ENCODE results near the gene PLXNA2. TPM values are rescaled to one million over a fixed set of nuclear protein-coding genes. Genes with fewer than 3 reads are reported as not detected.

The PLXNA2 gene
- total RNA-seq, 1 experiment from 2014 or later, result 17.7 TPM

DNA sequence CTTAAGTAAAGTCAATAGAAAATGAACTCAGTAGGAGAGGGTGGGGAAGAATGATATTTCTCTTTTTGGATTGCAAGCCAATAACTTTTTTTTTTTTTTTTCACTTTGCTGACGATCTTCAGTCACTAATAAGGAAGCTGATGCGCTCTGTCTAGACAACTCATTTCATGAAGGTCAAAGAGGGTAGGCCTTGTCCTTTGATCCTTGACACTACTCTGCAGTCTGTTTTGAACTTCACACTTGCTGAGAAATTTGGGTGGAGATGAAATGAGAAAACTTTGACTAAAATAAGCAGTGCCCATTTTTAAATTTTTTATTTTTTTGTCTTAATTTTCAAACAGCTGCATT is 20.9 kb upstream of the PLXNA2 start:
- DNase-seq (ENCODE audit: low read depth), result no peak

DNA sequence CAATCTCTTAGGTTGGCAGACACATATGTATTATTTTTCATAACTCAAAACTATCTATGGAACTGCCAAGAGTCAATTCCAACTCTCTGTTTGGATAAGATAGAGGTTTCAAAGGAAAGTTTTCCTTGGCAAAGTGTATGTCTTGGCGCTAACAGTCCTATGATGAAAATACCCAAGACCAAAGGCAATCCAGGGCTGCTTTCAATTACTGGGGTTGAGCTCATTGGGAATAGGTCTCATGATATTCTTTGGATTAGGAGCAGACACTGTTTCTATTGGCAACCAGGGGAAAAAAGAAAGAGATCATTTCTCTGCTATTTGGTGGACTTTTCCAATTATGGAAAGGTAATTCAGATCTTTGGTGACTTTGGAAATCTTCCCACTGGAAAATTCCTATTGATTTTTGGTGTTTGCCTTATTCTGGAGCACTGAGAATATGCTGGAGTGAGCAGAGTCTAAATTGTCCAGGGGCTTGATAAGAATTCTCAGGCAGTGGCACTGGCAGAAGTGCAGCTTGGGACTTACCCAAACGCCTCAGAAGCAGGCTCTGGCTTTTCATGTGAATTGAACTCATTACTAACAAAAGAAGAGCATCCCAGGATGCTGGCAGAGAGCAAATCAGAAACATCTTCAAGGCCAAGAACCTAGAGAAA is 20.4 kb upstream of the PLXNA2 start:
- DNase-seq (ENCODE audit: low read depth), result no peak

DNA sequence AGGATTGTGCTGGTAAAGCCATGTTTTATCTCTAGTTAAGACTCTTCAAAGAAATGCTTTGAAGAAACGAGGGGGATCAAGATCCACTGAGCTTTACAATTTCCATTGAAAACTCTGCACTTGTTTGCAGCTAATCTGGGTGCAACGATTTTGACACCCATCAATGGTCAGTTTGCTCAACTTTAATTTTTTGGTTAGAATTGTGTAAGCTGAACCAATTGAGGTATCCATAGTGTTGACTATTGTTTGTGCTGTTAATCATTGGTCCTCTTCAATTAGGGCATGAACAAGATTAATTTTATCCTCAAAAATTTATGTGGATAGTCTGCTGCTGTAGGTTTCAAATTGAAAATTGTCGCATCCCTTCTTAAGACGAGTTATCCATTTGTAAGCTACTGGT is 17.7 kb upstream of the PLXNA2 start:
- no peak for DNase-seq (ENCODE audit: low read depth)

DNA sequence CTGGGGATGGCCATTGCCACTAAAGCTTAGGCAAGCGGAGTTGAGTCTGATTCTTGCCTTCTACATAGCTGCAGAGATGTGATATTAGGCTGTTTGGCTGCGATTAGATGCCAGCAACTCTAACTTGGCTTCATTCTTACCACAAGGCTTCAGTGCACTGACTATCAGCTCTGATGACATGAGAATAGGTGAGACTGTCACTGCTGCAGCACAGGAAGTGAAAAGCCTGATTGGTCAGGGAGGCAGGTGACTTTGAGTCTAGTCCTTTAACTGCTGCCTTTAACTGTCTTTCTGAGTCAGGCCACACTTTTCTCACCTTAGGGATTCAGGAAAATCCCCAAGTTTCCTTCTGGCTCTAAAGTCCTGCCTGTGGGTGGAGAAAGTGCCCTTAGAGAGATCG is 14.1 kb upstream of the PLXNA2 start:
- DNase-seq (ENCODE audit: low read depth), result no peak

DNA sequence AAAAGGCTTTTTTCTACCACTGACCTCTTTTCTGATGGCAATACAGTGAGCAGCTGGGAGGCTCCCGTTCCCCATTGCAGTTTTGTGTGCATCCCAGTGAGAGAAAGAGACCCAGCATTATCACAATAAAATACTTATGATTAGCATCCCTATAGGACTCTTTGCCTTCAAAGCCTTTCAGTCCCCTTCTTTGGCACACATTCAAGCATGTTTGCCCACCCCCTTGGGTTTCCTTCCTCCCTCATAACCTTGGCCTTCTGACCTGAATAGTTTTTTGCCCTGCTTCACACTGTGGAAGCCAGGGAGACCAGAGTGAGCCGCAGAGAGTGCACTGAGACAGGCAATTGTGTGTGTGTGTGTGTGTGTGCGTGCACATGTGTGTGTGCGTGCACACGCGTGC is 13.2 kb upstream of the PLXNA2 start:
- no peak for DNase-seq (ENCODE audit: low read depth)

DNA sequence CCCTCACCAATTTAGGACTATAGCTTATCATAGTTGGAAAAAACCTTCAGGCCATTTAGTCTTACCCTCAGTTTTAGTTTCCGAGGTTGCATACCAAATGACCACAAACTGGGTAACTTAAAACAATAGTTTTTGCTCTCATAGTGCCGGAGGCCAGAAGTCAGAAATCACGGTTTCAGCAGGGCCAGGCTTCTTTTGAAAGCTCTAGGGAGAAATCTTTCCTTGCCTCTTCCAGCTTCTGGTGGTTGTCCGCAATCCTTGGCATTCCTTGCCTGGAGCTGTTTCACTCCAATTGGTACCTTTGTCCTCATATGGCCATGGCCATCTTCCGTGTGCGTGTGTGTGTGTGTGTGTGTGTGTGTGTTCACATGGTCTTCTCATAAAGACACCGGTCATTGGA is 12.4 kb upstream of the PLXNA2 start:
- no peak for DNase-seq (ENCODE audit: low read depth)

DNA sequence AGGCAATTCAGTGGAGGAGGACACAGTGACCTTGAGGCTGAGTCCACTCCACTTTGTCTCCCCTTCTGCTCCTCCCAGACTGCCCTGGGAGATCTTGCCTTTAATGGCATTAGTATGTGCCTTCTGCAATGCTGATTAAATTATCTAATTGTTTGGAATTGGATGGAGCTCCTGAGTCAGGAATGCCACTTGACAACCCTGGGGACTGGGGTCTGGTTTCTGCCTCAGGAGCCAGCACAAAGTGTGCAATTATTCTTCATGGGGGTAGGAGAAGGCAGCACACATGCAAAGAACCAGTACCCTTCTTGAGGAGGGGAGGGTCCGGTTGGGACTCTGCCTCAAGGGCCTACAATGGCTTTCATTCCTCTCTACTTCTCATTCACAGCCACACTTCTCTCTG is 11.9 kb upstream of the PLXNA2 start:
- no peak for DNase-seq (ENCODE audit: low read depth)

DNA sequence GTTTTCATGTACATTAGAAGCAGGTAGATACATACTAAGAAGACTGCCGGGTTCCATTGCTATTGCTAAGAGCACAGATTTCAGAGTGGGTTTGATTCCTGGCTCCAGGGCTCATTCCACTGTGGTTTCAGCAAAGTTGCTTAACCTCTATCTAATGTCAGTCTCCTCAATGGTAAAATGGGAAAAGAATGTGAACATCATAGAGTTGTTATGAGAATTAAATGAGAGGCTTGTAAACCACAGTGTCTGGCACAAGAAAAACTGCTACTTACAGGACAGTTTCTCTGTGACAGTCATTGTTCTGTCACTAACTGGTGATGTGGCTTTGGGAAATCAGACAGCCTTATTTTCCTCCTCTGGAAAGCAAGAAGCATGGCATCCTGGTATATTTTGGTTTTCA is 10.7 kb upstream of the PLXNA2 start:
- peak; percentile 61 for DNase-seq (ENCODE audit: low read depth)

DNA sequence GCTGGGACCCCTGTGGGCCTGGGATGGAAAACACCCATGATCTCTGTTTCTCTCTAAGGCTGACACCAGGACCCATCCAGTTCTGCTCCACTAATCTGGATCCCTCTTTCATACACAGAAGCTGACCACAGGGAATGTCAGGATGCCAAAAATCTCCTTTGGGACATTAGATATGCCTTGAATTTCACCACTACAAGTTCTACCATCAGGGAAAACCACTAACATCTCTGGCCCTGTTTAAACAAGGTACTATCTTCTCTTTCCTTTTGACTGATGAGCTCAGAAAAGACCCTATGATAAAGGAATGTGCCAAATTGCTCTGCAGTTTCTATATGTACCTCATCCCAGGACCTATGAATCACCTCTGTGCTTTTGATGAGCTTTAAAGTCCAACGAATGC is 10.2 kb upstream of the PLXNA2 start:
- peak; percentile 51 for DNase-seq (ENCODE audit: low read depth)

DNA sequence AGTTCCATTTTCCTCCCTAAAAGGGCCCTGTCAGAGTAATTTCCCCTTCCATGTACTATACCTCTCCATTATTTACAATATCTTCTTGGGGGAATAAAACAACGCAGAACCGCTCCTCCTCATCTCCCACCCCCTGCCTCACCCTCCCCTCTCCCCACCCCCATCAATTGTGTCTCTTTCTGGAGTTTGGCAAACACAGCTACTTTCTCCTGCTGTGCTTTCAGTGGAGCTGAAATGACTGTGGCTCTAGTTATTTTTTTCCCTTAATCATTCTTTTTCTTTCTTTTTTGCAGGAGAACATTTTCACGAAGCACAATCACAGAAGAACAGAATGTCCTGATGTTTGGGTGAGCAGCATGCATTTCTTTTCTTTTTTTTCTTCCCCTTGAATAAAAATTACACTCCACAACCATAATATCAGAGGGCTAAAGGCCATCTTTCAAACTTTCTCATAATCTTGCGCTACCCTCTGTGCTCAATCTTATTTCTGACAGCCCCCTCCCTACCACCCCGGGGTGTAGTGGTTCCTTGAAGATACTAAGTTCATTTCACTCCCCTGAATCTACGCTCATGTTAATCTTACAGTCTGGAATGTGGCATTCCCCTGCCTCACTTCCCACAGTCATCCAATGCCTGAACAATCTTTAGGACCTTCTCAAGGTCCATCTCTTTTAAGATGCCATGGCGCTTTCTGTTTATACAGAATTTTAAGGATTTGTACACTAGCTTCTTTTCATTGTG is 8.8 kb upstream of the PLXNA2 start:
- no peak for DNase-seq (ENCODE audit: low read depth)

DNA sequence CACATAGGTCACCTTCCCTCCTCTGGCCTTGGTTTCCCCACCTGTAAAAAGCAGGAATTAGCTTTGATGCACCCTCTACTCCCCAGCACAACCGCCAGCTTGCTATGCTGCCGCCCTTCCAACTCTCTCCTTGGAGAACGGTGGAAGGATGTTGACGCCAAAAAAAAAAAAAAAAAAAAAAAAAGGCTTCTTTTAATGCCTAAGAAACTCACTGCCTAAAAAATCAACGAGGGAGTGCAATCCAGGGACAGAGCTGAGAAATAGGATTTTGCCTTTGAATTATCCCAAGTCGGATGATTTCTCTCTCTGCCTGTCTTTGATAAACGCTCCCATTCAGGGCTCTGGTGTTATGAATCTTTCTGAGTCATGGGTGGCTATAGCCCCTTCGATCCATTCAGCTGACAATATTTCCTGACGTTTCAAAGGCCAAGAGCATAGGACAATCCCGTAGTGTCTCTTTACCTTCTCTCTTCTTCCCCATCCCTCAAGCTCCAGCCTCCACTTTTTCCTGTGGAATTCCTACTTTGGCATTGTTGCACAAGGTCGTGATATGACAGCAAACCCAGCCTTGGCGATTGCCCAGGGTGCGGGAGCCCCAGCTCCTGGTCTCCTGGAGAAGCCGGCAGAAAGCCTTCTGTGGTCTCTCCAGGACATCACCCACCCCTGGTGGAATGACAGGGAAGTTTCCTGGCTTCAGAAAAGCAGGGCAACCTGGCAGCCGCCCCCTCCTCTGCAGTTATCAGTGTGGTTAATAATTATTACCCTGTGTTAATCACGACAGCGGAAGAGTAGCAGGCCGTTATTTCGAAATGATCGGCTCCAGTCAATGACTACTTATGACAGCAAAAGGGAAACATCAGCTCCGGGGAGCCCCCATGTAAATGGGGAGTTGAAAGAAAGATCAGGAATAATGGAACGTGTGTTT is 8.0 kb upstream of the PLXNA2 start:
- peak; percentile 26 for DNase-seq (ENCODE audit: low read depth)

DNA sequence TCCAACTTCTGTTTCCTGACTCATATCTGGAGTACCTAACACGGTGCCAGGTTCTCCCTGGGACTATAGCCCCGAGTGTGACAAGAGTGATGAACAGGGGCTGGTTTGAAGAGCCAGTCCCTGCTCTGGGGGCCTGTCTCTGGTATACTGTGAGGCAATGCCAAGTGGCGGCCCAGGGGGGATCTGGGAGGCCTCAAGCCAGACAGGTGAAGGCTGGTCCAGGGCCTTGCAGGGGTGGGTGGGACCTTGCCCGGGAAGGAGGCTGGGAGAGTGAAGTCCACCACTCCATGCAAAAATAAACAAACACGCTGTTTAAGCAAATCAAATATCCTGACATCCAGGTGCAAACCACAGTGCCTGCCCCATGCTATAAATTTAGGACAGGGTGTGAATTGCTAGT is 6.8 kb upstream of the PLXNA2 start:
- DNase-seq (ENCODE audit: low read depth), result no peak

DNA sequence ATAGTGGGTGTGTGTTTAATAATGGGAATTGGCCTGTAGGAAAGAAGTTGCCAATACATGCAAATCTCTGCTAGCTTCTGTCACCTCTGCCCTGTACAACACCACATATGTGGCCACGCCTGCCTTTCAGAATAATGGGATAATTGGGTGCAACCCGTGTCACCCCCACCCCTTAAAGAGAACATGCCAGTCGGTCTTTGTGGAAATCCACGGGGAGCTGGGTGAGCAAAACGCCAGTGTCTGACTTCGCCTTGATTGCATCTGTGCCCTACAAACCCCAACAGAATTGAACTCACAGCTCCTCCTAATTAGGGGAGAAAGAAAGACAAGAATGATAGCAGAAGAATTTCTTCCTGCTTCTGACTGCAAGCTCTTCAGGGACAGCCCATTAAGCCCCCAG is 6.4 kb upstream of the PLXNA2 start:
- no peak for DNase-seq (ENCODE audit: low read depth)

DNA sequence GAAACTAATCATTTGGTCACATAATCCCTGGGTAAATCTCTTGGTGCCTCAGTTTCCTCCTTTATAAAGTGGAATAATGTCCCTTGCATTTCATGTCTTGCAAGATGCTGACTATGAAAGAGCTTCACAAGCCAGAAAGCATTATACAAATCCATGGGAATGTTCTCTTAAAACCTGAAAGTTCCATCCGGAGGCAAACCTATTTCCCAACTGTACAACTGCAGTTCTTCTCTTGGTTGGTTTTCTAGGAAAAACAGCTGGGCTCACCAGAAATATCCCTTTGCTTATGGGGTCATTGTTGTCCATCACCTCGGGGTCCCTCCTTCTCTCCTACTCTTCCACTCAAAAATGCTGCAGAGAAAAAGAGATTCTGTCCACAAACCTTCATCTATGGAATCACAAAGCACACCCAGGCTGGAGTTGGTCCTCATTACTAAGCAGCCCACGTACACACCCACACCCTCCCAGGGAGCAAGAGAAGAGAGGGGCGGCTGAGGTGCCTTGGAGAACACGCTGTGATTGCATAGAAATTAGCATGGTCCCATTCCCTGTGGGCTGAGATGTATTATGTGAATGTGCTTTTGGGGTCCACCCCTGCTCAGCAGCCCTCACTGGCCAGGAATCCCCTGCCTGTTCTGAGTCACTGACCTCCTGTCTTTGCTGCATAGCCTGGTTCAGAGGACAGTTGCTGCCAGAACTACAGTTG is 5.0 kb upstream of the PLXNA2 start:
- no peak for DNase-seq (ENCODE audit: low read depth)

DNA sequence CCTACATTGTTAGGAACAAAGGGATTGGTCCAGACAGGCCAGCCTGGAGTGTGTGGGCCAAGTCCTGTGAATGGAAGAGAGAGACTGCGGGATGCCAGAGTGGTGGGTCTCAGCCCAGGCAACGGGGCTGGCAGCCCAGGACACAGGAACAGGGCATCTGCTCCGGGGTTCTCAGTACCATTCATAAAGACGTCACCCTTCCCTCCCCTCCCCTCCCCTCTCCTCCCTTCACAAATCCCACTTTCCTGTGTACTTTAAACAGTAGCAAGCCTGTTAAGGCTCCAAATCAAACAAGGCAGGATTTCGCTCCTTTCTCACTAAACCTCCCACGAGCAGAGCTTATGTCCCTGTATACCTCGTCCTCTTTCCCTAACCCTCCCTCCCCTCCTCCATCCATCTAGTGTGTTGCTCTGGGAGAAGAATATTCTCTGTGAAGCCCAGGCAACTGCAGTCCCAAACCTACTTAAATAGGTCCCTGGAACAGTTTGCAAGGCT is 4.2 kb upstream of the PLXNA2 start:
- DNase-seq (ENCODE audit: low read depth), result no peak

DNA sequence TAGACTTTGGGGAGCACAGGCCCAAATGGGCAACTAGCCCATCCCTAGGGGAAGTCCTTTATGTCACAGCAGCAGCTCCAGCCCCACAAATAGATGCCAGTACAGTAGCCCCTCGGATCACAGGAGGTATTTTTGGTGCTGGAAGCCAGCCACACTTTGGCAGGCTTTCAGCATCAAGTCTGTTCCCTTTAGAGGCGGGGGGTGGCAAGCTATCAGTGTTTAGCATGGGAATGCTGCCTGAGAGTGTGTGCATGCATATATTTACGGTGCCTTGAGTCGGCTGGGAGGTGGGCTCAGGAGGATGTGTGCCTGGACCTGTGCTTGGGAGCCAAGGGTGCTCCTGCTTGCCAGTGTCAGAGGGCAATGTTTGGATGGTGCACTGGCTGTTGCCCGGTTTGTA is 3.5 kb upstream of the PLXNA2 start:
- no peak for DNase-seq (ENCODE audit: low read depth)

DNA sequence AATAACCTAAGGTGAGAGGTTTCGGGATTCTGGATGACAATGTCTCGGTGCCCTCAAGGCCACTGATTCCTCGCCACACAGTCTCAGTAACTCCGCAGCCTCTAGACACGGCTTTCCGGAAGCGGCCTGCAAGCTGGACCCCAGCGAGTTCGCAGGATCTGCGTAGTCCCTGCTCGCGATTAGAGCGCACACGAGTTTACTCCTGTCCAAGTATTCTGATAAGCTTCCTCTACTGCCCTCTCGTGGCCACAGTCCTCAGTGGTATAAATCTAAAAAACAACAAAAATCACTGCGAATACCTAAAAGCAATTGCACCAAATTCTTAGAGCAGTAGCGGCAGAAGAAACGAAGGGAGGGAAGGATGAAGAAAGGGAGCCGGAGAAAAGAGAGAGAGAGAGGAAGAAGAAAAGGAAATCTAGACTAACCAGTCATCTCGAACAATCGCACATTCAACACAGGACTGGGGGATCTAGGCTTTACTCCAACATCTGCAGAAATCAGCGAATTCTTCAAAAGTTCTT is 1.1 kb upstream of the PLXNA2 start:
- peak; percentile 90 for DNase-seq (ENCODE audit: low read depth)

DNA sequence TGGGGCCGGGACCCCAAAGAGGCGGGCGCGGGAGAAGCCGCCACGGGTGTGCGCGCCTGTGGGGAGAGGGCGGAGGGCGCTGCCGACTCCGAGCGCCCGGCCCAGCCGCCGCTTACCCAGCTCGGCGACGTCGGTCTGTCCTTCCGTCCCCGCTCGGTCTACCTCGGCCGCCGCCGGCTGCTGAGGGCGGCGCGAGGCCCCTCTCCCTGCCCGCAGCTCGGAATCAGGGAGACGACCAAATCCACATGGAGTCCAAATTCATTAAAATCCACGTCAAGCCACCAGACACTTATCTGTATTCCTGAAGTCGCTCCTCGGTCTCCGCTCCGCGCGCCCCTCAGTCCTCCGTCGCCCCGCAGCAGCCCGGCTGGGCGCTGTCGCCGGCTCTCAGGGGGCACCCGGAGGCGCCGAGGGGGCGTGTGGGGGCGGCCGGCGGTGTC is 637 bp downstream of the PLXNA2 start:
- no peak for DNase-seq (ENCODE audit: low read depth)

DNA sequence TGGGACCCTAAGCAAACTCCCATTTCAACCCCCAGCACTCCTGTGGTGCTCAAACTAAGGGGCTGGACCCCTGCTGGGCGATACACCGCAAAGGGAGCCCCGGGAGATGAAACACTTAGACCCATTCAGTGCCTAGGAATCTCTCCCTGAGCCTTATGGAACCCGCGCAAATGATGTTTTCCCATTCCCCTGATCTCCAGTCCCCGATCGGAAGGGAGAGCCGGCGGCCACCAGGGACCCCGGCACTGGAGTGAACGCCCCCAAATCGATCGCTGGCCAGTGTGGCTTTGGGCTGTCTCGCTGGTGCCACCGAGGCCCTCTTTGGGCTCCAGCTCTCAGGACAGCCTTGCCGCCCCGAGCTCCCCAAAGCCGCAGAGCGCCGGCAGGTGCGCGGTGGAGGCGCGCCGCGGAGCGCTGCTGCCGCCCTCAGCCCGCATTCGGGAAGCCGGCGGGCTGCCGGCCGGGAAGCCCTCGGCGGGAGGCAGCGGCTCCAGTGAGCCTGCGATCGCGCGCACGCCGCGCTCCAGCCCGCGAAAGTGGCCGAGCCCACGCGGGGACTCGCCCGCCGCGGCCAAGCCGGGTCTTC is 1.1 kb downstream of the PLXNA2 start:
- no peak for DNase-seq (ENCODE audit: low read depth)

DNA sequence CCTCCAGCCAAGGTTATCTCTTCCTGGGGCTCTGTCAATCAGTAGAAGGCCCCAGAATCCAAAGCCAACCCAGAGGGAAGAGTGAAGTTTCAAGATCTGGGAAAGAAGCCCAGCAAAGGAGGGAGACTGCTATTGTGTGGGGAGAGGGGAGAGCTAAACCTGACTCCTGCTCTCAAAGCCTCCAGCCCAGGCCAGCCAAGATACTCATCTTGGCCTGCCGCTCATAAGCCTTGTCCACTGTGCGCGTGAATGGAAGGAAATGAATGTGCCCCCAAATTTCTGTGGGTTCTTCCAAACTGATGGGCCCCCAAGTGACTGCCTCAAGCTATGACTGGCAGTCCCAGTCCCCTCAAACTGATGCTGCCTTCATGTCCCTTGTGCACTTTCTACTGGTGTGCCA is 2.0 kb downstream of the PLXNA2 start:
- no peak for DNase-seq (ENCODE audit: low read depth)

DNA sequence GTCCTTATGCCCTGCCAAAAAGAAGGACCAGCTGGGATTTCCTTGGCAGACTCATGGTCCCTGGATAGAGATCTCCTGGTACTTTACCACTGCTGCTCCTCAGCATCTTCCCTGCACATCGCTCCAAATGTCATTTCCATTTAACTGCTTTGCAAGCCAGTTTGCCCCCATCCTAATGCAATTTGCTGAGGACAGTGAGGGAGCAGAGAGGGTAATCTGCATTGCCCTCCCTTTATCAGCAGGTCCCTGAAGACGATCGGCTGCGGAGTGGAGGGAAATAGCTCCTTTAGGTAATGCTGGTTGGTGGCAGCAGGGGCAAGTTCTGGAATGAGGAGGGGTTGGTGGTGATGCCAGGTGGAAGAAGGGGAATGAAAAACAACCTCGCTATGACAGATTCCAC is 2.7 kb downstream of the PLXNA2 start:
- DNase-seq (ENCODE audit: low read depth), result no peak

All from LHCN-M2 (cell line).